Bone marrow (tissue), 2 donors: ENCODE data around the gene SSBP4.

ENCODE experiments used
- DNase-seq, 2 donors: peaks; one replicate each; lab custom pipeline; 2025; lab: John Stamatoyannopoulos, UW

Gene SSBP4

DNA sequence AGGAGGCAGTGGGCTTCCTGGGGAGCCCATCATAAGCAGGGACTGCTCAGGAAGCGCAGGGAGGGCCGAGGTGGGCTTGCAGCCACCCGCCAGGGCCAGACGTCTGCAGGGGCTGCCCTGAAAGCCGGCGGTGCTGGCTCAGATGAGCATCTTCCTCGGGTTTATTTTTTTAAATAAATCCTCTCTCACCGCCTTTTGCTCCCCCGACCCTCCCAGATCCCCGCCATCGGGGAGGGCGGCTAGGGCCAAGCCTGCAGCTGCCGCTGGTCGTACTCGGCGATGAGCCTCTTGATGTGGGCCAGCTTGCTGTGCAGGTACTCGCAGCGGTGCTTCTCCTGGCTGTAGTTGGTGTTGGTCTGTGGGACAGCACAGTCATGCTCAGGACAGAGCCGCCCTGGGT is 25.3 kb downstream of the SSBP4 start:
- no peak for DNase-seq

DNA sequence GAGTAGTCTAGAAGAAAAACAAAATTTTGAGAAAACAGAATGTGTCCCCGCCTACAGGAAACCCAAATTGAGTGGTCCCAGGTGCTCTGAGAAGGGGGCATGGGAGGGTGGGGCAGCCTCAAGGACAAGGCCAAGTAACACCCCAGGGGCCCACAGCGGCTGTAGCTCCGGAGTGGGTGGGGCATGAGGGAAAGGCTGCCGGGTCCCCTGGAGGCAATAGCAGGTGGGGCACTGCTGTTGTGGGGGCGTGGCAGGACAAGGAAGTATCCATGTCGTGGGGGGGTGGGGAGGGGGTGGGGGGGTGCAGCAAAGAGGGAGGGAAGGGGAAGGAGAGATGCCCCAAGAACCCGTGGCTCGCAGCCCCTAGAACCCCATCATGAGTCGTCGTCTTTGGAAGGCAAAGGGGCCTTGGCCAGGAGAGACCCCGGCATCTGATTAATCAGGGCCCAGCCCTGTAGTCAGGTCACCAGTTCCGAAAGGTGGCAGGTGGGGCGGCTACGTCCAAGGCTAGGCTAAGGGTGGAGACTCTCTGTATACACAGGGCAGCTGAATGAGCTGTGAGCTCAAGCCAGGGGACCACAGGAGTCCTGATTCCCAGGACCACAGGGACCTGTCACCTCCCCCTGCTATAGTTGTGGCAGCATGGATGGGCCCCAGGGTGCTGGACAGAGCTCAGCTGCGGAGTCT is 26.2 kb downstream of the SSBP4 start:
- no peak for DNase-seq

DNA sequence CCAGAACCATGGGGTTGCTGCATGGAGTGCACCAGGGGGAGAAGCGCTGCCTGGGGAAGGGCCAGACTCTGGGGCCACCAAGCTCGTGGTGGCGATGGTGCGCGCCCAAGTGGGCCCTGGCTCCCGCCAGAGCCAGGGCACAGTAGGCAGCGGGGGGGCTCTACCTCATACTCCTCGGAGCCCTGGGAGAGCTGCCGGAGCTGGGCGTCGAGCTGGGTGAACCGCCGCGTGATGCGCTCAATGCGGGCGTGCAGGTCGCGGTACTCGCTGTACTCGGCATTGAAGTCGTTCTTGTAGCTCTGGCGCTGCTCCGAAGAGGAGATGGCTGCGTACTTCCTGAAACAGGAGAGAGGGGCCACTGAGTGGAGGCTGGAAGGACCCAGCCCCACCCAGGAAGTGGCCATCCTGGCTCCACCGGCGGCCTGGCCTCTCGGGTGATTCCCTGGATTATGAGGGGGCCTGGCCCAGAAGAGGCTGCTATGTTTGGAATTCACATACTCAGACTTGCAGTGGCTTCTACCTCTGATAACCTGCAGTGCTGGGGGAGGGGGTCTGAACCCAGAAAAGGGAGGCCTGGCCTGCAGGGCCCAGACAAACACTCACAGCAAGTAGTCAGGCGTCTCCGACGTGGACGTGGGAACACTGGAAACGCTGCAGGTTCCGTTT is 27.1 kb downstream of the SSBP4 start:
- DNase-seq: no peak

DNA sequence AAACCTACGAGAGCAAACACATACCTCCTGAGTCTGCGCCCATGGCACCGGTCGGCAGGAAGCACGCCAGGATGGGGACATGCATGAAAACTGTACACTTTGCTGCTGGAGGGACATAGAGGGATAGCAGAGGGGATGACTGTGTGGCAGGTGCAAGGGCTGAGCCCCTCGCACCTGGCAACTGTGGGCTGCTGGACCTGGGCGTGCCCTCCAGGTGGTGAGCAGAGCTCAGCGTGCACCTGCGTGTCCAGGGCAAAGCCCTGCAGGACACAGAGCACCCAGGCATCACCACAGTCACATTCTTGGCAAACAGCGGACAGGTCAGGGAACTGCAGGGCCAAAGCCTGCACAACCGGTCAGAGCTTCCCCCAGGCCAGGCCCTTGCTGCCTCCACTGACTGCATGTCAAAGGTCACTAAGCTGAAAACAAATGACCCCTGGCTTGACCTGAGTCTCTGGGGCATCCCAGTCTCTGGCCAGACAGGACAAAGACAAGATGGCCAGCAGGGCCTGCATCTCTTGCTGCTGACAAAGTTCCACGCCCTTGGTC is 27.7 kb downstream of the SSBP4 start:
- DNase-seq: no peak

DNA sequence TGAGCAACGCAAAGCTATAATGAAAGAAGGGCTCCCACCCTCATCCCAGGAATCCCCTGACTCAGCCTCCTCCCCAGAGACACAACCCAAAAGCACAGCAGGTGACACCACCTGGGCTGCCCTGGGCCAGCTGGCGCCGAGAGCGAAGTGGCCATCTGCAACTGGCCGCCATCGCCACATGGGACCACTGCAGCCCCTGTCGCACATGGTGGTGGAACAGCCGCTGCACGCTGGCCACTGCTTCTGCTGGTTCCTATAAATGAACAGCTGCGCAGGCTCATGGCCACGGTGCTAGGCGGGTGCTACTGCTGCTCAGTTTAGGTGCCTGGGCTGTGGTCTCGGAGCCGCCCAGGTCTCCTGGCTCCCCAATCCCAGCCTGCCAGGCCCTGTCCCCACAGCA is 30.4 kb downstream of the SSBP4 start:
- no peak for DNase-seq

DNA sequence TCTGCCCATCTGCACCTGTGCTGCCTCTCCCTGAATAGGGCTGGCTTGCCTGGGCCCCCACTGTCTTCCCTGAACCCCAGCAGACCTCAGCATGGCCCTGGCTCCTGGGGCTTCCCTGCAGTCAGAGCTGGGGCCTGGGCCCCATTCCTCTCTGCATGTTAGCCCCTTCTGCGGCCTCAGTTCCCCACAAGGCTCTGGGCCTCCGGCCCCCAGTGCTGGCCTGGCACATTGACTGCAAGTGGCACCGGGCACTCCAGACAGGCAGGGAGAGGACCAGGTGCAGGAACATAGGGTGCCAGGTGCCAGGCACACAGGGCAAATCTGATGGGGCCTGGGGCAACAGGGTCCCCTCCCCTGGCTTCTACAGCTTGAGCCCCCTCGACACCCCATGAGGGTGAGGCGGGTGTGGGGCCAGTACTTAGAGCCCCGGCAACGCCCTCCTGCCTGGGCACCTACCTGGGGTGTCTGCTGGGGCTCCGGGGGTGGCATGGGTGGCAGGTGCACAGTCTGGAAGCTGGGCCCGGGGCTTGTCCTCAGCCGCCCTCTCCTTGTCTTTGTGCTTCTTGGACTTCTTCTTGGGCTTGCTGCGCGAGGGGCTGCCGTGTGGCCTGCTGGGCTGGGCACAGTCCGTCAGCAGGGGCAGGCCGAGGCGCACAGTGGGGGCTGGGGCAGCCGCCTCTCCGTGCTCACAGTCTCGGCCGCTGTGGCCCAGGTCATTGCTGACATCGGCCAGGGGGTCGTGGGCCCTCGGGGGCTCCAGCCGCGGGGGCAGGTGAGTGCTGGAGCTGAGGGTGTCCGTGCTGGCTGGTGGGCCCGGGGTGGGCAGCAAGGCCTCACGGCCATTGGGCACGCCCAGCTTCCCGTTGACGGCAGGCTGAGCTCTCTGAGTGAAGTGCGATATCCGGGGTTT is 31.1 kb downstream of the SSBP4 start:
- DNase-seq: no peak

DNA sequence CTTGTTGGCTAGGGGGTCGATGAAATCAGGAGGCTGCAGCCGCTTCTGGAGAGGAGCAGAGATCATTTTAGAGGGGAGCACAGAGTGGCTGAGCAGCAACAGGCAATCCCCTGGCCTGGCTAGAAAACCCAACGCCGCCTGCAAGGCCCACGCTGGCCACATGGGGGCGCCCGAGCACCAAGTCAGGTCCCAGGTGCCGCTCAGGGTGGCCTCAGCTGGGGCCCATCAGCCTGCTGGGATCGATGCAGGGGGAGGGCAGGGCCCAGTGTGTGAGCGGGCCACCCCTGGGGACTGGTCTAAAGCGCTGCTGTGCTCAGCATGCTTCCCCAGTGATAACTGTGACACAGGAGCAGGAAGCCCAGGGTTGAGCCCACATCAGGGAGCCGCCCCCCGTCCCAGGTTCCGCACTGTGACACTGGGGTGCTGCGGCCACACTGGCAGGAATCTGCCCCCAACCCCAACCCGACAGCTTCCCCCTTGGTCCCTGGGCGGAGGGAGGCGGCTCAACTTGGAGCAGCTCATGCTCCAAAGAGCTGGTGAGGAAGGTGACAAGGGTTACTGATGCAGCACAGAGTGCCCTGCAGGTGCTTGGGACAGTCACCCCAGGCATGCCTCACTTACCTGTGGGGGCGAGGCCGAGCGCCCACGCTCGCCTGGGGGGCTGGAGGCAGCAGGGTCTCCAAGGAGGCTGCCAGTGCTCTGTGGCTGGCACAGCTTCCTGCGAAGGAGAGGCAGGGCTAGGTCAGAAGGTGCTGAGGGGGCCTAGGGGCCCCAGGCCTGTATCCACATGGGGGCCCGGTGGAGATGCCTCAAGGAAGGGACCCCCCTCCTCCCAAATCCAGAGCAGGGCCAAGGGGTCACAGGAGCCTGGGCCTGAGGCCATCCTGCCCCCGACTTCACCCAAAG is 32.0 kb downstream of the SSBP4 start:
- peak; percentile 43 to 68 for DNase-seq

DNA sequence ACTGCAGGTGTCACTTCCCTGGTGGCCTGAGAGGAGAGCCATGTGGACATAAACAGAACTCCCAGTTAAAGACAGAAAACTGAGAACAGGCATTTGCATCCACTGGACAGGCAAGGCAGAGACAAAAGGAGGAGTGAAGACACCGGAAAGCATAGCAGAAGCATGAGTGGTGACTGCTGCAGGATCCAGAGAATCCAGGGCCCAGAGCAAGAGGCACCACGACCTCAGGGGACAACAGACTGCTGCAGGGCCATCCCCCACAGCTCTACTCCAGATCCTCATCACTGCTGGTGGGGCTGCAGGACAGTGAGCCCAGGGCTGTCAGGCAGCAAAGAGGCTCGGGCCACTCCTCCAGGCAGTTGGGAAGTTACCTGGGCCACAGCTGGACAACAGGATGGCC is 33.2 kb downstream of the SSBP4 start:
- no peak for DNase-seq

DNA sequence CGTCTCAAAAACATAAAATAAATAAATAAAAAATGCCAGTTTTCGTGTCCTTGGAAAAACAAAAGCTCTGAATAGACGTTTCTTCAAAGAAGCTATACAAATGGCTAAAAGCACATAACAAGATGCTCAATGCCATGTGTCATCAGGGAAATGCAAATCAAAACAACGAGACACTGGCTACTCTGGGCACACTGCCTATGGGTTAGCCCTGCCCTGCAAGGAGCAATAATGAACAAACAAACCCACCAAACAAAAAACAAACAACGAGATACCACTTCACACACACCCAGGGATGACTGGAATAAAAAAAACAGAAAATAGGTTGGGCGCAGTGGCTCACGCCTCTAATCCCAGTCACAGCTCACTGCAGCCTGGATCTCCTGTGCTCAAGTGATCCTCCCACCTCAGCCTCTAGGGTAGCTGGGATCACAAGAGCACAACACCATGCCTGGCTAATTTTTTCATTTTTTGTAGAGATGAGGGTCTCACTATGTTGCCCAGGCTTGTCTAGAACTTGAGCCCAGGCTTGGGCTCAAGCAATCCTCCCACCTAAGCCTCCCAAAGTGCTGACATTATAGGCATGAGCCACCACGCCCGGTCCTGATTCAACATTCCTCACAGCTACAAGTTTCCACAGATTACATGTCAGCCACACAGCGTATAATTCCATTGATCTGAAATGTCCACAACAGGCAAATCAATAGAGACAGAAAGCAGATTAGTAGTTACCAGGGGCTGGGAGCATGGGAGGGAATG is 34.2 kb downstream of the SSBP4 start:
- DNase-seq: no peak

DNA sequence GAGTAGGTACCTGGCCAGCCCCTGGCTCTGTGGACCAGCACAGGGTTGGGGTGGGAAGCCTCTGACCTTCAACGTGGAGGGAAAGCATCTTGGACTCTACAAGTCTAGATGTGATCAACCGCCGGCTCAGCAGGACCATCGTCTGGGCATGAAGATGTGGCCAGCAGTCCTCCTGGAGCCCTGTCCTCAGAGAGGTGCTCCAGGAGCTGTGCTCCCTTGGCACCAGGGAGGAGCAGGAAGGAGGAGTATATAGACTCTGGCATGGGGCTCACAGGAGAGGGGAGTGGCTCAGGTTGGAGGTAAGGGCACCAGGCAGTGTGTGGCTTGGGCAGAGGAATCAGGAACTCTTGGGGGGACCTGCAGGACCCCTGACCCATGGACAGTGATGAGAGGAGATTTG is 37.1 kb downstream of the SSBP4 start:
- no peak for DNase-seq

DNA sequence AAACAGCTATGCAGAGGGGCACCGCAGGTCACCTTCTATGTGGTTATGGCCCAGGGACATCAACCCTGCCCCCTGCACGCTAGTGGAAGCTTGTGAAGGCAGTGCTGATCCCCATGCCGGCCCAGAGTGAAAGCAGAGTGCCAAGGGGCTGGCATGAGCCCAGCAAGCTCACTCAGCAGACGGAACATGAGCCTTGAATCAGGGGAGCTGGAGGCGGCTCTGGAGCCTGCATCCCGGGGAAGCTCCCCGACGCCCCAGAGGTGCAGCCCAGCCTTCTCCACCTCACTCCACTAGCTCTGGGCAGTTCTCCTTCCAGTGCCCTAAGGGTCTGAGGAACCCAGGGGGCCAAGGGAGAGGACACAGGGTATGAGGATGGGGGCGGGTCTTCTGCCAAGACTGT is 37.8 kb downstream of the SSBP4 start:
- DNase-seq: no peak

DNA sequence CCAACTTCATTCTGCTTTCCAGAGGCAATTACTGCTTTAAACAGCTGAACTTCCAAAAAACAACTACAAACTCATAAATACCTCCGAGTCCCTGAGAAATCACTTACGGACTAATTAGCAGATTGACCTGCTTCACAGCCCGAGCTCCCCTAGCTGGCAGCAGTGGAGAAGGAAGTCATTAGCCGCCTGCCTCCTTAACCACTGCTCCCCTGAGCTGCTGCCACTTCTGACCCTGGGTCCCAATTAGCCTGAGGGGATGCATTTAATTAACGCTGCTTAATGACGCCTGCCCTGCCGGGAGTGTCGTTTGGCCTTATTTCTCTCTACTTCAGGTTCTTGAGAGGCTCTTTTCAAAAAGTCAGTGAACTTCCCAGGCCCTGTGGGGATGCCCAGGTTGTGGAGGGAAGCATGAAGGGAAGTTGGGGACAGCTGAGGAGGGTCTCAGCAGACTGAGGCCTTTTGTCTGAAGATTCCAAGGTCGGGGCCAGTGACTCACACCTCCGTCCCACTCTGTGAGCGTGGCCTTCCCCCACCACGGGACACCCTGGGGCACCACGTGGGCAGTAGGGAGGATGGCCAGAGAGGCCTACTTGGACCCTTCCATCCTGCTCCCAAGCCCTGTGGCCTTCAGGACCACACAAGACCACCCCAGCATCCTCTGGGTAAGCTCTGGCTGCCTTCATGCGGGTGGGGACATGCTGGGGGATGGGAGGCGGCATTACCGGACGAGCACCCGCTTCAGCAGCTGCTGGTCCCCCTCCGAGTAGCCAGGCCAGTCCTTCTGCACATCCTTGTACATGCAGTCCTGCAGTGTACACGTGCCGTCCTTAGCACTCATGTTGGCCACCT is 38.5 kb downstream of the SSBP4 start:
- no peak for DNase-seq

DNA sequence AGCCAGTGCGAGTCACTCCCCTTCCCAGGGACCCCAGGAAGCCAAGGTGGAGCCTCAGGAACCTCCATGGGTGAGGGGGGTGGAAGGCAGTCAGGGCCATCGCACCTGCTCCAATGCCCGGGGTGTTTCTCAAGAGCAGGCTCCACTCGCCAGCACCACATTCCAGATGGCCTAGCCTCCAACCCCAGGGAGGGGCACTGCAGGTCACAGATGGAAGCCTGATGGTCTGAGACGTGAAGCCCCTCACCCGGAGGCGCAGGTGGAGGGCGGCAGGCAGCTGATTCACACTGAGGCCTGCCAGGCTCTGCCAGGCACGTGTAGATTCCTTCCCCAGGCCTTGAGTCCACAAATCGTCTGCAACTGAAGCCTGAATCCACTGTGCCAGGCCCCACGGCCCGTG is 41.7 kb downstream of the SSBP4 start:
- DNase-seq: no peak

DNA sequence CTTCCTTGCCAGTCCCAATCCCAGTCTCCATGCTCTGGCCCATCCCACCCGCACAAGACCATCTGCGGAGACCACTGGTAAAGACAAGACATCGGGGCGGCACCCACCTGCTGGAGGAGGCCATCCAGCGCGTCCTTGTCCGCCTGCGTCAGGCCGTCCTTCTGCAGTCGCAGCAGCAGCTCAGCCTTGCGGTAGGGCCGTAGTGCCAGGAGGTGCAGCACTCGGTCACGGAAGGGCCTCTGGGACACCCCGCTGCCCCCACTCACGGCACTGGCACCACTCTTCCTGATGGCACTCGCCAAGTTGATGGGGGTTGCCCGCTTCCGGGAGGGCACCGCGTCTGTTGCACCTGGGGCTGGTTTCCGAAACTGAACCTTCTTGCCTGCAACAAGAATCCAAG is 42.3 kb downstream of the SSBP4 start:
- no peak for DNase-seq

DNA sequence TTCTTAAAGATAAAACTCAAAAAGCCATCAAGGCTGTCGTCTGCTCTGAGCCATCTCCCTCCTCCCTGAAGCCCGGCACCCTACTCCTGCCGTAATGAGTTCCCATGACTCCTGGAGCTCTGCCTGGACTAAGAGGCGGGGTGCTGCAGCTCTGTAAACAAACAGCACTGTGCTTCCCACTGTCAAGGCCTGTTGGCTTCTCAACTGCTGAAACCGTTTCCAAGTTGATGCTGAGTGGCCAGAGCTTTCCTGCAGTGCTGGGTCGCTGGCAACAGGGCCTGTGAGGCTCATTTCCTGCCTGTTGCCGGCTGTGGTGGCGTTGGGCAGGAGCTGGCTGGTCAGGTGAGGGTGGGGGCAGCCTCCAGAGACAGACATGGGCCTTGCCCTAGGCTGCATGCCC is 45.4 kb downstream of the SSBP4 start:
- no peak for DNase-seq

DNA sequence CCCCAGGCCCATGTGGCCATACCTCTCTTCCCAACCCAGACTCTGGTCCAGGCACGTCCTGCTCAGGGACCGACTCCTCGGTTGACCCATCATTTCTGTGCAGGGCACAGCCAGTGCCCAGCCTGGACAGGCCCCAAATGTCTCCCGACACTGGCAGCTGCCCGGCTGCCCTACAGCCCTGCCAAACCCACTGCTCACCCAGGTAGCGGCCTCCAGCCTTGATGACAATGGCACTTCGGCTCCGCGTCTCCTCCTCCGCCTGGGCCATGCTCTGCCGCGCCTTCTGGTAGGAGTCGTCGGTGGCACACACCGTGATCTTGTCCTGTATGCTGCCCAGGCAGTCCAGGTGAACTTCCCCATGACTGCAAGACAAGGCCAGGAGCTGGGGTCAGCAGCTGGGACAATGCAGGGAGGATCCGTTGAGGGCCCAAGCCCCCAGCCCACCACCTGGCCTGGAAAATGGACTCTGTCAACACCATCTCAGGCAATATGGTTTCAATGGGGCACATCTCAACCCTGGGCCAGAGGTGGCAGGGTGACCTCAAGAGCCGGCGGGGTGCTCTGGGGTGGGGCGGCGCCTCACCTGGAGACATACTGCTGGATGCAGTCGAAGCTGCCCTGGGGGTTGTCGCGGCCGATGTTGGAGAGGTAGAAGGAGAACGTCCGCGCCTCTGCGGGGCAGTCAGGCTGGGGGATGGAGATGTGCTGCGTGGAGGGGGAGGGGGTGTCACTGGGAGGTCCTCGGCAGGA is 46.2 kb downstream of the SSBP4 start:
- no peak for DNase-seq

DNA sequence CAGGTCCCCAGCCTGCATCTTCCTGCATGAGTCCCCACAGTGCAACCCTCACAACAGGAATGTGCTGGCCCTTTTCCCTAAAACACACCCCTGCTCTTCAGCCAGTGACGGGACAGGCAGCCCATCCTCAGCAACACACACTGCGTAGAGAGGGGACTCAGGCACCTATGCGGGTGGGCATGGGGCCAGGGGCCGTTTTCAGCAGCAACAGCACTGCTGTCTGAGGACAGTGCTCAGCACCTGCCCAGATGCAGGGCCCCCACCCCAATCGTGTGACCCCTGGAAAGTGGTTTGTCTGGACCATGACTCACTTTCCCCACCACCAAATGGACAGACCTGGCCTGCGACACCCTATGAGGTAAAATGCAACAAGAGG is 46.8 kb downstream of the SSBP4 start:
- no peak for DNase-seq

DNA sequence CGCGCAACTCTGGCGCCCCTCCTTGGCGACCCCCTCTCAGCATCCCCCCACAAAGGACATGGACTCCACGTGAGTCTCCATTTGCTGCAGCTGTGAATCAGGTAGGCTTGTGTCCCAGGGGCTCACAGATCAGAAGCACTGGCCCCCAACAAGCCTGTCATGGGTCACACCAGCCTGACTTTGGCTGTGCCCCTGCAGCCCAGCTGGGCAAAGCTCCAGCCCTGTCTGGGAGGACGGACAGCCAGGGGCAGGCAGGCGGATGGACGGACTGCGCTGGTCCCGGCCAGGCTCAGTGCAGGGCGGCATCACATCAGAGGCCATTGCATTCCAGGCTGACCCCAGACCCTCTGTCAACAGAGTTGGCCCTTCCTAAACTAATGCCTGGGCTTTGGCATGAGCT is 47.2 kb downstream of the SSBP4 start:
- DNase-seq: no peak

DNA sequence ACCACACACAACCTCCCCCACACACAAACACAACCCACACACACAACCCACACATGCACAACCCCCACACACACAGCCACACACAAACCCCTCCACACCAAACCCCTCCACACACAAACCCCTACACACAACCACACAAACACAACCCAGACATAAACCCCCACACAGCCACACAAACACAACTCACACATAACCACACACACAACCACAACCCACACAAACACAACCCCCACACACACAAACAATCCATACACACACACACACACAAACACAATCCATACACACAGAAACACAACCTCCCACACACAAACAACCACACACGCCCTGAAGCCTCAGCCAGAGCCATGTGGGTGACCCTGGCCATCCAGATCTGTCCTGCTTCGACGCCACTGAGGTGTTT is 48.8 kb downstream of the SSBP4 start:
- no peak for DNase-seq
